WTC11 (cell line): ENCODE results near the gene MRPS33. TPM values are rescaled to one million over a fixed set of nuclear protein-coding genes. Genes with fewer than 3 reads are reported as not detected.

Experiments used
- ATAC-seq: fragments of 200-7000 bp; cut with Tn5 transposase; 2 replicates; pipeline ENCODE4 v1.10.0; 2021; ENCODE audit warnings: mild to moderate bottlenecking, moderate library complexity
- CTCF ChIA-PET: fragments of 300-600 bp; sonication (Branson Sonifier 250); formaldehyde crosslinking; loops from one replicate; lab custom pipeline; 2021; ENCODE audit warnings: antibody characterized with exemption; lab: Charles Lee
- POLR2A ChIA-PET: fragments of 350-600 bp; sonication (Branson Sonifier 250); formaldehyde crosslinking; loops from one replicate; lab custom pipeline; 2021; ENCODE audit warnings: antibody characterized with exemption; lab: Charles Lee
- DNase-seq: peaks from one replicate; pipeline ENCODE4 v3.0.0; 2021; ENCODE audit warnings: low spot score
- H3K27ac Mint-ChIP-seq: 2 replicates; pipeline ENCODE4 v1.8.0; 2021; ENCODE audit warnings: mixed read lengths
- H3K27me3 Mint-ChIP-seq: 2 replicates; pipeline ENCODE4 v1.8.0; 2021; ENCODE audit warnings: low read depth, mild to moderate bottlenecking, moderate library complexity, mixed read lengths
- H3K36me3 Mint-ChIP-seq: 2 replicates; pipeline ENCODE4 v1.8.0; 2021; ENCODE audit warnings: mixed read lengths
- H3K4me1 Mint-ChIP-seq: 2 replicates; pipeline ENCODE4 v1.8.0; 2022; ENCODE audit warnings: mixed read lengths
- H3K4me3 Mint-ChIP-seq: 2 replicates; pipeline ENCODE4 v1.8.0; 2021; ENCODE audit warnings: mild to moderate bottlenecking, moderate library complexity, mixed read lengths
- H3K9me3 Mint-ChIP-seq: 2 replicates; pipeline ENCODE4 v1.8.0; 2021; ENCODE audit warnings: mixed read lengths
- CREB1 ChIP-seq: sonication (generic); formaldehyde crosslinking; IDR thresholded peaks from 2 replicates; pipeline ENCODE4 v1.8.0; 2023; ENCODE audit warnings: mild to moderate bottlenecking, missing genetic modification reagents
- ETV6 ChIP-seq: sonication (generic); formaldehyde crosslinking; IDR thresholded peaks from 2 replicates; pipeline ENCODE4 v1.8.1; 2022; ENCODE audit warnings: mild to moderate bottlenecking, missing genetic modification reagents
- HMGA2 ChIP-seq: fragments of 250-450 bp; sonication (Bioruptor Pico); IDR thresholded peaks from 2 replicates; pipeline ENCODE4 v1.4.0; 2021; ENCODE audit warnings: mild to moderate bottlenecking, moderate library complexity
- KAT7 ChIP-seq: sonication (generic); formaldehyde crosslinking; IDR thresholded peaks from 2 replicates; pipeline ENCODE4 v1.8.1; 2023; ENCODE audit warnings: missing genetic modification reagents, mild to moderate bottlenecking, borderline replicate concordance
- MXD4 ChIP-seq: fragments of 250-450 bp; sonication (Bioruptor Pico); IDR thresholded peaks from 2 replicates; pipeline ENCODE4 v1.8.0; 2021; ENCODE audit warnings: mild to moderate bottlenecking, moderate library complexity, borderline replicate concordance
- MYBL2 ChIP-seq: sonication (generic); formaldehyde crosslinking; IDR thresholded peaks from 2 replicates; pipeline ENCODE4 v1.8.1; 2023; ENCODE audit warnings: mild to moderate bottlenecking, moderate library complexity, missing genetic modification reagents
- NFE2L1 ChIP-seq: sonication (generic); formaldehyde crosslinking; IDR thresholded peaks from 2 replicates; pipeline ENCODE4 v1.8.1; 2023; ENCODE audit warnings: missing genetic modification reagents
- NFYB ChIP-seq: sonication (generic); formaldehyde crosslinking; conservative IDR thresholded peaks from 2 replicates; pipeline ENCODE4 v1.8.0; 2022; ENCODE audit warnings: low read depth, missing genetic modification reagents
- NR1H2 ChIP-seq: sonication (generic); formaldehyde crosslinking; IDR thresholded peaks from 2 replicates; pipeline ENCODE4 v1.9.0; 2021; ENCODE audit warnings: mild to moderate bottlenecking, moderate library complexity, missing genetic modification reagents
- PRRX2 ChIP-seq: fragments of 250-450 bp; sonication (Bioruptor Pico); IDR thresholded peaks from 2 replicates; pipeline ENCODE4 v1.8.0; 2021; ENCODE audit warnings: mild to moderate bottlenecking
- RELA ChIP-seq: sonication (generic); formaldehyde crosslinking; IDR thresholded peaks from 2 replicates; pipeline ENCODE4 v1.8.1; 2022; ENCODE audit warnings: missing genetic modification reagents, mild to moderate bottlenecking, borderline replicate concordance
- RORB ChIP-seq: fragments of 250-450 bp; sonication (Bioruptor Pico); IDR thresholded peaks from 2 replicates; pipeline ENCODE4 v1.9.0; 2021; ENCODE audit warnings: mild to moderate bottlenecking
- SMAD4 ChIP-seq: sonication (generic); formaldehyde crosslinking; IDR thresholded peaks from 2 replicates; pipeline ENCODE4 v1.8.0; 2022; ENCODE audit warnings: mild to moderate bottlenecking, missing genetic modification reagents
- SP1 ChIP-seq: sonication (generic); formaldehyde crosslinking; conservative IDR thresholded peaks from 2 replicates; pipeline ENCODE4 v1.8.1; 2022; ENCODE audit warnings: missing genetic modification reagents
- TEAD1 ChIP-seq: sonication (generic); formaldehyde crosslinking; IDR thresholded peaks from 2 replicates; pipeline ENCODE4 v1.8.0; 2022; ENCODE audit warnings: mild to moderate bottlenecking, missing genetic modification reagents
- ZBTB21 ChIP-seq: sonication (generic); formaldehyde crosslinking; IDR thresholded peaks from 2 replicates; pipeline ENCODE4 v1.8.1; 2023; ENCODE audit warnings: mild to moderate bottlenecking, missing genetic modification reagents, borderline replicate concordance
- ZNF219 ChIP-seq: sonication (generic); formaldehyde crosslinking; IDR thresholded peaks from 2 replicates; pipeline ENCODE4 v1.8.0; 2023; ENCODE audit warnings: missing genetic modification reagents, mild to moderate bottlenecking, borderline replicate concordance
- ZNF263 ChIP-seq: sonication (generic); formaldehyde crosslinking; IDR thresholded peaks from 2 replicates; pipeline ENCODE4 v1.8.1; 2022; ENCODE audit warnings: low read depth, mild to moderate bottlenecking, moderate library complexity, missing genetic modification reagents
- ZNF423 ChIP-seq: fragments of 250-450 bp; sonication (Bioruptor Pico); IDR thresholded peaks from 2 replicates; pipeline ENCODE4 v2.1.2; 2022; ENCODE audit warnings: mild to moderate bottlenecking, moderate library complexity
- total RNA-seq: library from RNA; stranded (reverse); gene quantifications from 3 replicates; pipeline ENCODE4 v1.2.3, GENCODE V29; 2021
- TF ChIP-seq, protein P1 (sequence below): fragments of 250-450 bp; sonication (Bioruptor Pico); IDR thresholded peaks from 2 replicates; pipeline ENCODE4 v1.9.0; 2021; ENCODE audit warnings: mild to moderate bottlenecking
- TF ChIP-seq, protein P2 (sequence below): sonication (generic); formaldehyde crosslinking; IDR thresholded peaks from 2 replicates; pipeline ENCODE4 v1.8.1; 2022; ENCODE audit warnings: low read depth, mild to moderate bottlenecking, moderate library complexity, missing genetic modification reagents, borderline replicate concordance
- TF ChIP-seq, protein P3 (sequence below): fragments of 250-450 bp; sonication (Bioruptor Pico); IDR thresholded peaks from 2 replicates; pipeline ENCODE4 v1.9.0; 2021; ENCODE audit warnings: mild to moderate bottlenecking, borderline replicate concordance
- TF ChIP-seq, protein P4 (sequence below): fragments of 200-600 bp; IDR thresholded peaks from 2 replicates; pipeline ENCODE4 v1.8.0; 2022; ENCODE audit warnings: antibody characterized with exemption
- TF ChIP-seq, protein P5 (sequence below): fragments of 250-450 bp; sonication (Bioruptor Pico); IDR thresholded peaks from 2 replicates; pipeline ENCODE4 v1.9.0; 2021; ENCODE audit warnings: moderate library complexity, mild to moderate bottlenecking, inconsistent platforms, borderline replicate concordance
- TF ChIP-seq, protein P6 (sequence below): sonication (generic); formaldehyde crosslinking; IDR thresholded peaks from 2 replicates; pipeline ENCODE4 v1.8.1; 2023; ENCODE audit warnings: mild to moderate bottlenecking, missing genetic modification reagents, moderate library complexity

MRPS33 gene
- total RNA-seq, 1 experiment from 2014 or later, result 63.5 TPM

DNA sequence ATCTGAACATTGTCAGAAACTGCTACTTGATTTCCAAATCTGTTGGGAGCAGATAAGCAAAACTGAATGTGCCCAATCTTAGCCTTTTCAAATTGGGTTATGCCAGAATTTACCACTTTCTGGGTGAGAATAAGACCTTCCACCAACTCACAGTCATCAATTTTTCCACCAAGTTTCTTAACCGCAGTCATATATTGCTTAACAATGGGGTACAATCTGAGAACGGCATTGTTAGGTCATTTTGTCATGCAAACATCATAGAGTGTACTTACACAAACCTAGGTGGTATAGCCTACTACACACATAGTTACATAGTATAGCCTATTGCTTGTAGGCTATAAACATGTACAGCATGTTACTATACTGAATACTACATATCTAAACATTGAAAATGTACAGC is 16.0 kb downstream of the MRPS33 start:
- ChIA-PET CTCF (no interaction called here), POLR2A (no interaction called here)
- Mint-ChIP-seq H3K4me1 (no peaks in the 10 kb centered on the region), H3K4me3 (no peak overlapping the region), H3K27ac (no peak overlapping the region), H3K27me3 (peaks cover 3% of the 10 kb centered on the region), H3K36me3 (no peaks in the 10 kb centered on the region), H3K9me3 (peaks cover 4% of the 10 kb centered on the region)
- ATAC-seq, result no peak
- no peak for DNase-seq
- TF ChIP-seq NFYB (CRISPR knock-in tag) (no peak), ZNF423 (CRISPR knock-in tag) (no peak), CREB1 (CRISPR knock-in tag) (no peak), KAT7 (CRISPR knock-in tag) (no peak), NFE2L1 (CRISPR knock-in tag) (no peak), TEAD1 (CRISPR knock-in tag) (no peak), ETV6 (CRISPR knock-in tag) (no peak), HMGA2 (CRISPR knock-in tag) (no peak), ZNF219 (CRISPR knock-in tag) (no peak), PRRX2 (no peak), MYBL2 (CRISPR knock-in tag) (no peak), ZNF263 (CRISPR knock-in tag) (no peak), SP1 (CRISPR knock-in tag) (no peak)
- TF ChIP-seq, protein P1, sequence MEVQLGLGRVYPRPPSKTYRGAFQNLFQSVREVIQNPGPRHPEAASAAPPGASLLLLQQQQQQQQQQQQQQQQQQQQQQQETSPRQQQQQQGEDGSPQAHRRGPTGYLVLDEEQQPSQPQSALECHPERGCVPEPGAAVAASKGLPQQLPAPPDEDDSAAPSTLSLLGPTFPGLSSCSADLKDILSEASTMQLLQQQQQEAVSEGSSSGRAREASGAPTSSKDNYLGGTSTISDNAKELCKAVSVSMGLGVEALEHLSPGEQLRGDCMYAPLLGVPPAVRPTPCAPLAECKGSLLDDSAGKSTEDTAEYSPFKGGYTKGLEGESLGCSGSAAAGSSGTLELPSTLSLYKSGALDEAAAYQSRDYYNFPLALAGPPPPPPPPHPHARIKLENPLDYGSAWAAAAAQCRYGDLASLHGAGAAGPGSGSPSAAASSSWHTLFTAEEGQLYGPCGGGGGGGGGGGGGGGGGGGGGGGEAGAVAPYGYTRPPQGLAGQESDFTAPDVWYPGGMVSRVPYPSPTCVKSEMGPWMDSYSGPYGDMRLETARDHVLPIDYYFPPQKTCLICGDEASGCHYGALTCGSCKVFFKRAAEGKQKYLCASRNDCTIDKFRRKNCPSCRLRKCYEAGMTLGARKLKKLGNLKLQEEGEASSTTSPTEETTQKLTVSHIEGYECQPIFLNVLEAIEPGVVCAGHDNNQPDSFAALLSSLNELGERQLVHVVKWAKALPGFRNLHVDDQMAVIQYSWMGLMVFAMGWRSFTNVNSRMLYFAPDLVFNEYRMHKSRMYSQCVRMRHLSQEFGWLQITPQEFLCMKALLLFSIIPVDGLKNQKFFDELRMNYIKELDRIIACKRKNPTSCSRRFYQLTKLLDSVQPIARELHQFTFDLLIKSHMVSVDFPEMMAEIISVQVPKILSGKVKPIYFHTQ, result no peak
- TF ChIP-seq, protein P2, sequence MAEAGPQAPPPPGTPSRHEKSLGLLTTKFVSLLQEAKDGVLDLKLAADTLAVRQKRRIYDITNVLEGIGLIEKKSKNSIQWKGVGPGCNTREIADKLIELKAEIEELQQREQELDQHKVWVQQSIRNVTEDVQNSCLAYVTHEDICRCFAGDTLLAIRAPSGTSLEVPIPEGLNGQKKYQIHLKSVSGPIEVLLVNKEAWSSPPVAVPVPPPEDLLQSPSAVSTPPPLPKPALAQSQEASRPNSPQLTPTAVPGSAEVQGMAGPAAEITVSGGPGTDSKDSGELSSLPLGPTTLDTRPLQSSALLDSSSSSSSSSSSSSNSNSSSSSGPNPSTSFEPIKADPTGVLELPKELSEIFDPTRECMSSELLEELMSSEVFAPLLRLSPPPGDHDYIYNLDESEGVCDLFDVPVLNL (CRISPR knock-in tag), result no peak

DNA sequence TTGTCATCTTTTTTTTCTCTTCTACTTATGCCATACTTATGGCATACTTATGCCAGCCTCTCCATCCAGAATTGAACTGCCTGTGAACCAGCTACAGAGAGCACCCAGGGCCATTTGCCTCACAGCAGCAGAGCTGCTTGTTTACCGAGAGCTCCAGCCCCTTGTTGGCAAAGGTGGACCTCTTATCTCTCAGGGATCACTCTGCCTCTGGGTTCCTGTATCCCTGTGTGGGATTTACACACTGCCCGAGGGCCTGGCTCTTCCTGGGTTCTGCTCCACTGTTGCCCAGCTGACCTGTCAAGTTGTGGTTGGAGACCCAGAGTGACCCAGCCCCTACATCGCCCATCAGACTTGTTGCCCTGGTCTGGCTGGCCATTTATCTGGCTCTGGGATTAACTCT is 22.3 kb downstream of the MRPS33 start:
- Mint-ChIP-seq H3K27ac (no peak overlapping the region), H3K27me3 (no peaks in the 10 kb centered on the region; the same call in 1 of the 2 replicates), H3K9me3 (peaks cover 4% of the 10 kb centered on the region), H3K4me1 (no peaks in the 10 kb centered on the region), H3K4me3 (no peak overlapping the region), H3K36me3 (no peaks in the 10 kb centered on the region)
- POLR2A ChIA-PET, result no interaction called here
- DNase-seq (no peak), ATAC-seq (no peak)
- CTCF ChIA-PET, result interaction anchor here (2.2 kb wide), 1 partner anchor 266 kb away, joined by 7 read pairs; no protein-coding TSS in a partner anchor
- TF ChIP-seq ZBTB21 (CRISPR knock-in tag) (no peak), RORB (CRISPR knock-in tag) (no peak), ETV6 (CRISPR knock-in tag) (no peak), MXD4 (CRISPR knock-in tag) (no peak), SMAD4 (CRISPR knock-in tag) (no peak), RELA (CRISPR knock-in tag) (no peak), NR1H2 (CRISPR knock-in tag) (no peak)
- TF ChIP-seq, protein P3, sequence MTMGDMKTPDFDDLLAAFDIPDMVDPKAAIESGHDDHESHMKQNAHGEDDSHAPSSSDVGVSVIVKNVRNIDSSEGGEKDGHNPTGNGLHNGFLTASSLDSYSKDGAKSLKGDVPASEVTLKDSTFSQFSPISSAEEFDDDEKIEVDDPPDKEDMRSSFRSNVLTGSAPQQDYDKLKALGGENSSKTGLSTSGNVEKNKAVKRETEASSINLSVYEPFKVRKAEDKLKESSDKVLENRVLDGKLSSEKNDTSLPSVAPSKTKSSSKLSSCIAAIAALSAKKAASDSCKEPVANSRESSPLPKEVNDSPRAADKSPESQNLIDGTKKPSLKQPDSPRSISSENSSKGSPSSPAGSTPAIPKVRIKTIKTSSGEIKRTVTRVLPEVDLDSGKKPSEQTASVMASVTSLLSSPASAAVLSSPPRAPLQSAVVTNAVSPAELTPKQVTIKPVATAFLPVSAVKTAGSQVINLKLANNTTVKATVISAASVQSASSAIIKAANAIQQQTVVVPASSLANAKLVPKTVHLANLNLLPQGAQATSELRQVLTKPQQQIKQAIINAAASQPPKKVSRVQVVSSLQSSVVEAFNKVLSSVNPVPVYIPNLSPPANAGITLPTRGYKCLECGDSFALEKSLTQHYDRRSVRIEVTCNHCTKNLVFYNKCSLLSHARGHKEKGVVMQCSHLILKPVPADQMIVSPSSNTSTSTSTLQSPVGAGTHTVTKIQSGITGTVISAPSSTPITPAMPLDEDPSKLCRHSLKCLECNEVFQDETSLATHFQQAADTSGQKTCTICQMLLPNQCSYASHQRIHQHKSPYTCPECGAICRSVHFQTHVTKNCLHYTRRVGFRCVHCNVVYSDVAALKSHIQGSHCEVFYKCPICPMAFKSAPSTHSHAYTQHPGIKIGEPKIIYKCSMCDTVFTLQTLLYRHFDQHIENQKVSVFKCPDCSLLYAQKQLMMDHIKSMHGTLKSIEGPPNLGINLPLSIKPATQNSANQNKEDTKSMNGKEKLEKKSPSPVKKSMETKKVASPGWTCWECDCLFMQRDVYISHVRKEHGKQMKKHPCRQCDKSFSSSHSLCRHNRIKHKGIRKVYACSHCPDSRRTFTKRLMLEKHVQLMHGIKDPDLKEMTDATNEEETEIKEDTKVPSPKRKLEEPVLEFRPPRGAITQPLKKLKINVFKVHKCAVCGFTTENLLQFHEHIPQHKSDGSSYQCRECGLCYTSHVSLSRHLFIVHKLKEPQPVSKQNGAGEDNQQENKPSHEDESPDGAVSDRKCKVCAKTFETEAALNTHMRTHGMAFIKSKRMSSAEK (CRISPR knock-in tag), result no peak
- TF ChIP-seq, protein P4, sequence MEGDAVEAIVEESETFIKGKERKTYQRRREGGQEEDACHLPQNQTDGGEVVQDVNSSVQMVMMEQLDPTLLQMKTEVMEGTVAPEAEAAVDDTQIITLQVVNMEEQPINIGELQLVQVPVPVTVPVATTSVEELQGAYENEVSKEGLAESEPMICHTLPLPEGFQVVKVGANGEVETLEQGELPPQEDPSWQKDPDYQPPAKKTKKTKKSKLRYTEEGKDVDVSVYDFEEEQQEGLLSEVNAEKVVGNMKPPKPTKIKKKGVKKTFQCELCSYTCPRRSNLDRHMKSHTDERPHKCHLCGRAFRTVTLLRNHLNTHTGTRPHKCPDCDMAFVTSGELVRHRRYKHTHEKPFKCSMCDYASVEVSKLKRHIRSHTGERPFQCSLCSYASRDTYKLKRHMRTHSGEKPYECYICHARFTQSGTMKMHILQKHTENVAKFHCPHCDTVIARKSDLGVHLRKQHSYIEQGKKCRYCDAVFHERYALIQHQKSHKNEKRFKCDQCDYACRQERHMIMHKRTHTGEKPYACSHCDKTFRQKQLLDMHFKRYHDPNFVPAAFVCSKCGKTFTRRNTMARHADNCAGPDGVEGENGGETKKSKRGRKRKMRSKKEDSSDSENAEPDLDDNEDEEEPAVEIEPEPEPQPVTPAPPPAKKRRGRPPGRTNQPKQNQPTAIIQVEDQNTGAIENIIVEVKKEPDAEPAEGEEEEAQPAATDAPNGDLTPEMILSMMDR, result no peak
- TF ChIP-seq, protein P5, sequence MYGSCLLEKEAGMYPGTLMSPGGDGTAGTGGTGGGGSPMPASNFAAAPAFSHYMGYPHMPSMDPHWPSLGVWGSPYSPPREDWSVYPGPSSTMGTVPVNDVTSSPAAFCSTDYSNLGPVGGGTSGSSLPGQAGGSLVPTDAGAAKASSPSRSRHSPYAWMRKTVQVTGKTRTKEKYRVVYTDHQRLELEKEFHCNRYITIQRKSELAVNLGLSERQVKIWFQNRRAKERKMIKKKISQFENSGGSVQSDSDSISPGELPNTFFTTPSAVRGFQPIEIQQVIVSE, result no peak
- TF ChIP-seq, protein P6, sequence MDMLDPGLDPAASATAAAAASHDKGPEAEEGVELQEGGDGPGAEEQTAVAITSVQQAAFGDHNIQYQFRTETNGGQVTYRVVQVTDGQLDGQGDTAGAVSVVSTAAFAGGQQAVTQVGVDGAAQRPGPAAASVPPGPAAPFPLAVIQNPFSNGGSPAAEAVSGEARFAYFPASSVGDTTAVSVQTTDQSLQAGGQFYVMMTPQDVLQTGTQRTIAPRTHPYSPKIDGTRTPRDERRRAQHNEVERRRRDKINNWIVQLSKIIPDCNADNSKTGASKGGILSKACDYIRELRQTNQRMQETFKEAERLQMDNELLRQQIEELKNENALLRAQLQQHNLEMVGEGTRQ (CRISPR knock-in tag), result no peak
